ENCODE data around the gene ZMYM4.

The ZMYM4 gene

DNA sequence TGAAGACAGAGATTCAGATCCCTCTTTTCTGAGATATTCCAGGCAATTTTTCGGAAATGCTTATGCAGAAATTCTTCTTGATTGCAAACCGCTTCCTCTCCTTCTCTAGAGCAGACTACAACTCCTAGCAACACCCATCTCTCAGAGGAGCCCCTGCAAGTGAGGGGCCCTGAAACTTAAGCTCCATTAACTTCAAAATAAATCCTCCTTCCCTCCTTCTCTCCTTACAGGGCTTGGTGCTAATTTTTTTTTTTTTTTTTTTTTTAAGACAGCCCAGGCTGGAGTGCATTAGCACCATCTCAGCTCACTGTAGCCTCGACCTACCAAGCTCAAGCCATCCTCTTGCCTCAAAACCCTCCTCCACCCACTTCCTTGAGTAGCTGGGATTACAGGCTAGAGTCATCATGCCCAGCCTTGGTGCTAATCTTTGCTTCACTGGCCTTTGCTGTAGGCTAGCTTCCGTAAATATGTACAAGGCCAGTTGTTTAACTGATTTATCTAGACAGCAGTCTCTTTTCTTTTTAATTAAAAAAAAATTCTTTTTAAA, 45.4 kb upstream of the ZMYM4 start:
- Histone ChIP-seq H3K4me3 (ENCODE audit: low read length, poor library complexity, severe bottlenecking) (no peak overlapping the region), H4K20me1 (ENCODE audit: insufficient read depth, low read length, poor library complexity, severe bottlenecking) (no peaks in the 10 kb centered on the region), H3K36me3 (ENCODE audit: insufficient read depth, low read length) (no peaks in the 10 kb centered on the region), H3K27me3 (ENCODE audit: insufficient read depth, low read length, poor library complexity, severe bottlenecking) (no peaks in the 10 kb centered on the region), H3K9ac (ENCODE audit: low read depth, low read length, poor library complexity, severe bottlenecking) (no peak overlapping the region), H3F3A (ENCODE audit: low read depth) (no peaks in the 10 kb centered on the region), H2AFZ (ENCODE audit: low read length) (no peak overlapping the region), H3K79me2 (ENCODE audit: insufficient read depth, low read length) (no peaks in the 10 kb centered on the region), H3K4me2 (ENCODE audit: low read depth, low read length, poor library complexity, severe bottlenecking) (no peak overlapping the region), H3K9me3 (ENCODE audit: insufficient read depth, low read depth, low read length) (no peaks in the 10 kb centered on the region), H3K4me1 (ENCODE audit: insufficient read depth, low read length, poor library complexity, severe bottlenecking) (no peaks in the 10 kb centered on the region), H3K9me2 (replicated peaks; ENCODE audit: low read depth, low read length) (no peaks in the 10 kb centered on the region)
- TF ChIP-seq EZH2phosphoT487 (IDR thresholded peaks at IDR 0.05; ENCODE audit: borderline replicate concordance): no peak
- TF ChIP-seq CTCF (conservative IDR thresholded peaks at IDR 0.05; ENCODE audit: low read length): no peak

GRCh38 chr1:35226546-35226945, 42.0 kb upstream of the ZMYM4 start:
- Histone ChIP-seq H4K20me1 (ENCODE audit: insufficient read depth, low read length, poor library complexity, severe bottlenecking) (no peaks in the 10 kb centered on the region), H3K4me3 (ENCODE audit: low read length, poor library complexity, severe bottlenecking) (no peak overlapping the region), H3K4me1 (ENCODE audit: insufficient read depth, low read length, poor library complexity, severe bottlenecking) (no peaks in the 10 kb centered on the region), H3K36me3 (ENCODE audit: insufficient read depth, low read length) (no peaks in the 10 kb centered on the region), H3K9me3 (ENCODE audit: insufficient read depth, low read depth, low read length) (no peaks in the 10 kb centered on the region), H3K79me2 (ENCODE audit: insufficient read depth, low read length) (no peaks in the 10 kb centered on the region), H3K27me3 (ENCODE audit: insufficient read depth, low read length, poor library complexity, severe bottlenecking) (no peaks in the 10 kb centered on the region), H3K4me2 (ENCODE audit: low read depth, low read length, poor library complexity, severe bottlenecking) (no peak overlapping the region), H3F3A (ENCODE audit: low read depth) (no peaks in the 10 kb centered on the region), H3K9ac (ENCODE audit: low read depth, low read length, poor library complexity, severe bottlenecking) (no peak overlapping the region), H3K9me2 (replicated peaks; ENCODE audit: low read depth, low read length) (no peaks in the 10 kb centered on the region), H2AFZ (ENCODE audit: low read length) (no peak overlapping the region)
- TF ChIP-seq CTCF (conservative IDR thresholded peaks at IDR 0.05; ENCODE audit: low read length) (no peak), EZH2phosphoT487 (IDR thresholded peaks at IDR 0.05; ENCODE audit: borderline replicate concordance) (no peak)

GRCh38 chr1:35229587-35230360, 38.7 kb upstream of the ZMYM4 start:
- H3K4me1 ChIP-seq (ENCODE audit: insufficient read depth, low read length, poor library complexity, severe bottlenecking): no peaks in the 10 kb centered on the region
- no peaks in the 10 kb centered on the region for H3K79me2 ChIP-seq (ENCODE audit: insufficient read depth, low read length)
- H3F3A ChIP-seq (ENCODE audit: low read depth): no peaks in the 10 kb centered on the region
- H2AFZ ChIP-seq (ENCODE audit: low read length): no peak overlapping the region; the same call in 1 of the 2 replicates
- no peak for TF ChIP-seq EZH2phosphoT487 (IDR thresholded peaks at IDR 0.05; ENCODE audit: borderline replicate concordance)
- no peak for TF ChIP-seq CTCF (conservative IDR thresholded peaks at IDR 0.05; ENCODE audit: low read length)
- no peaks in the 10 kb centered on the region for H3K9me2 ChIP-seq (replicated peaks; ENCODE audit: low read depth, low read length)
- H3K9me3 ChIP-seq (ENCODE audit: insufficient read depth, low read depth, low read length): no peaks in the 10 kb centered on the region
- no peaks in the 10 kb centered on the region for H3K36me3 ChIP-seq (ENCODE audit: insufficient read depth, low read length)
- H3K27me3 ChIP-seq (ENCODE audit: insufficient read depth, low read length, poor library complexity, severe bottlenecking): no peaks in the 10 kb centered on the region
- no peak overlapping the region for H3K4me2 ChIP-seq (ENCODE audit: low read depth, low read length, poor library complexity, severe bottlenecking)
- no peak overlapping the region for H3K4me3 ChIP-seq (ENCODE audit: low read length, poor library complexity, severe bottlenecking)
- H3K9ac ChIP-seq (ENCODE audit: low read depth, low read length, poor library complexity, severe bottlenecking): no peak overlapping the region
- no peaks in the 10 kb centered on the region for H4K20me1 ChIP-seq (ENCODE audit: insufficient read depth, low read length, poor library complexity, severe bottlenecking)
